Smooth muscle cell (in vitro differentiated cells): ENCODE results near the gene C1orf226. TPM values are rescaled to one million over a fixed set of nuclear protein-coding genes. Genes with fewer than 3 reads are reported as not detected.

ENCODE experiments used
- DNase-seq: peaks from one replicate; lab custom pipeline; 2025; ENCODE audit not compliant: unreplicated experiment; lab: John Stamatoyannopoulos, UW
- H2AFZ ChIP-seq: fragments of 200-600 bp; sonication (generic); 2 replicates; pipeline ENCODE4 v1.6.0; 2016; ENCODE audit warnings: antibody characterized with exemption, low read depth, mild to moderate bottlenecking
- H3F3A ChIP-seq: fragments of 200-600 bp; sonication (generic); 2 replicates; pipeline ENCODE4 v1.6.0; 2017; ENCODE audit warnings: antibody characterized with exemption, low read depth
- H3K27ac ChIP-seq: fragments of 200-600 bp; sonication (generic); 2 replicates; pipeline ENCODE4 v1.5.1; 2016; ENCODE audit warnings: low read depth, mild to moderate bottlenecking
- H3K27me3 ChIP-seq: fragments of 200-600 bp; sonication (generic); 2 replicates; pipeline ENCODE4 v1.6.1; 2016; ENCODE audit warnings: low read depth, mild to moderate bottlenecking
- H3K36me3 ChIP-seq: fragments of 200-600 bp; sonication (generic); 2 replicates; pipeline ENCODE4 v1.5.1; 2016; ENCODE audit warnings: low read depth
- H3K4me1 ChIP-seq: fragments of 200-600 bp; sonication (generic); 2 replicates; pipeline ENCODE4 v1.5.1; 2016; ENCODE audit warnings: low read depth
- H3K4me2 ChIP-seq: fragments of 200-600 bp; sonication (generic); 2 replicates; pipeline ENCODE4 v1.6.0; 2016; ENCODE audit warnings: mild to moderate bottlenecking
- H3K4me3 ChIP-seq: fragments of 200-600 bp; sonication (generic); 2 replicates; pipeline ENCODE4 v1.5.1; 2016; ENCODE audit warnings: mild to moderate bottlenecking
- H3K79me2 ChIP-seq: fragments of 200-600 bp; sonication (generic); 2 replicates; pipeline ENCODE4 v1.6.0; 2016; ENCODE audit warnings: low read depth, mild to moderate bottlenecking
- H3K9ac ChIP-seq: fragments of 200-600 bp; sonication (generic); 2 replicates; pipeline ENCODE4 v1.6.0; 2016; ENCODE audit warnings: low read depth
- H3K9me3 ChIP-seq: fragments of 200-600 bp; sonication (generic); replicated peaks from 2 replicates; pipeline ENCODE4 v1.5.1; 2016; ENCODE audit warnings: low read depth
- H4K20me1 ChIP-seq: fragments of 200-600 bp; sonication (generic); 2 replicates; pipeline ENCODE4 v1.6.0; 2016; ENCODE audit warnings: low read depth
- WGBS: methylation state at CpG from one replicate; pipeline ENCODE4 v1.1.7; 2016; ENCODE audit warnings: low lambda C conversion rate; 5-methylcytosine and 5-hydroxymethylcytosine counted together
- polyA plus RNA-seq: library from polyadenylated mRNA; unstranded; fragments of >200 nt; fragmentation: Nextera tagmentation; extraction: Ambion mirVana; gene quantifications from 2 replicates; pipeline ENCODE4 v1.2.1, GENCODE V29; 2016
- total RNA-seq: library from RNA; depleted of rRNA; stranded (reverse); fragments of >200 nt; gene quantifications from 2 replicates; pipeline ENCODE4 v1.2.3, GENCODE V29; 2014
- TF ChIP-seq, protein P1 (sequence below): fragments of 200-600 bp; sonication (generic); IDR thresholded peaks from 2 replicates; pipeline ENCODE4 v1.5.1; 2017; ENCODE audit warnings: borderline replicate concordance, mild to moderate bottlenecking, antibody characterized with exemption; ENCODE audit not compliant: insufficient read depth, poor library complexity, severe bottlenecking

Gene C1orf226
- total and polyA plus RNA-seq, 2 experiments from 2014 or later = 0.39 to 1.2 TPM

DNA sequence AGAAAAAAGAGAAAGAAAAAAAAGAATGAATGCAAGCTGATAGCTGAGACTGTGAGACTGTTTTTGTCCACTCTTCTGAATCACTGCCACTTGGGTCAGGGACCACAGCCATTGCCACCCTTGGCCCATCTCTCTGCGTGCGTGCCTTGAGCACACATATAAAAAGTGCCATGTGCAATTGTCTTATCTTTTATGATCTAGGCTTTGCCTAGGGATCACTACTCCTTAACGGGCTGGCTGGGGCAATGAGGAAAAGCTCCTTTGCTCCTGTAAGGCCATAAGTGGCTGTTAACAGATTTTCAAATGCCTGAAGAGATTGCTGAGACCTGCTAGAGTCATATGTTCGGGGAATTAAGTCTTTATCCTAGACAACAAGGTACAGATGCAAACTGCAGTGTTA is 13.1 kb upstream of the C1orf226 start:
- Histone ChIP-seq H3K9me3 (no peaks in the 10 kb centered on the region), H3F3A (no peaks in the 10 kb centered on the region), H3K4me2 (no peak overlapping the region), H3K4me1 (no peaks in the 10 kb centered on the region), H3K27ac (no peak overlapping the region), H4K20me1 (no peaks in the 10 kb centered on the region), H3K36me3 (no peaks in the 10 kb centered on the region), H3K9ac (no peak overlapping the region), H3K27me3 (no peaks in the 10 kb centered on the region), H3K79me2 (no peaks in the 10 kb centered on the region), H3K4me3 (no peak overlapping the region), H2AFZ (no peak overlapping the region)
- TF ChIP-seq, protein P1, sequence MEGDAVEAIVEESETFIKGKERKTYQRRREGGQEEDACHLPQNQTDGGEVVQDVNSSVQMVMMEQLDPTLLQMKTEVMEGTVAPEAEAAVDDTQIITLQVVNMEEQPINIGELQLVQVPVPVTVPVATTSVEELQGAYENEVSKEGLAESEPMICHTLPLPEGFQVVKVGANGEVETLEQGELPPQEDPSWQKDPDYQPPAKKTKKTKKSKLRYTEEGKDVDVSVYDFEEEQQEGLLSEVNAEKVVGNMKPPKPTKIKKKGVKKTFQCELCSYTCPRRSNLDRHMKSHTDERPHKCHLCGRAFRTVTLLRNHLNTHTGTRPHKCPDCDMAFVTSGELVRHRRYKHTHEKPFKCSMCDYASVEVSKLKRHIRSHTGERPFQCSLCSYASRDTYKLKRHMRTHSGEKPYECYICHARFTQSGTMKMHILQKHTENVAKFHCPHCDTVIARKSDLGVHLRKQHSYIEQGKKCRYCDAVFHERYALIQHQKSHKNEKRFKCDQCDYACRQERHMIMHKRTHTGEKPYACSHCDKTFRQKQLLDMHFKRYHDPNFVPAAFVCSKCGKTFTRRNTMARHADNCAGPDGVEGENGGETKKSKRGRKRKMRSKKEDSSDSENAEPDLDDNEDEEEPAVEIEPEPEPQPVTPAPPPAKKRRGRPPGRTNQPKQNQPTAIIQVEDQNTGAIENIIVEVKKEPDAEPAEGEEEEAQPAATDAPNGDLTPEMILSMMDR = no peak
- DNase-seq = no peak
- WGBS = 71% methylated on average over 4 of the region's 4 CpGs

DNA sequence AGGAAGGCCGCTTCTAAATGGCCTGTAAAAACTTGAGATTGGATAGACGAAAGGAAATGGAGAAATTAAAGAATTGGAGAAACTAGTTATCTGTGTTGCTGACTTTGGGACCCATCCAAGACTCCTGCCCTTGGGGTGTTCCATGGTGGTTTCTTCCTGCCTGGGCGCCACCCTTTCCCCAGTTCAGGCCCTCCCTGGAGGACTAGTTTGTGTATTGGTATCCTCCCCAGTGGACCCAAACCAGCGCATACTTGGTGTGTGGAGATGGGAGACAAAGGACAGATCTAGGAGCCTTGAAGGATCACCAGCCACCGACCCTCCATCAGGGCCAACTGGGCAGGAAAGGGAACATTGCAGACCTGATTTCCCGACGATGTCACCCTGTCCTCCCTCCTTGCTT is 12.0 kb upstream of the C1orf226 start:
- H3K4me2 ChIP-seq = no peak overlapping the region

DNA sequence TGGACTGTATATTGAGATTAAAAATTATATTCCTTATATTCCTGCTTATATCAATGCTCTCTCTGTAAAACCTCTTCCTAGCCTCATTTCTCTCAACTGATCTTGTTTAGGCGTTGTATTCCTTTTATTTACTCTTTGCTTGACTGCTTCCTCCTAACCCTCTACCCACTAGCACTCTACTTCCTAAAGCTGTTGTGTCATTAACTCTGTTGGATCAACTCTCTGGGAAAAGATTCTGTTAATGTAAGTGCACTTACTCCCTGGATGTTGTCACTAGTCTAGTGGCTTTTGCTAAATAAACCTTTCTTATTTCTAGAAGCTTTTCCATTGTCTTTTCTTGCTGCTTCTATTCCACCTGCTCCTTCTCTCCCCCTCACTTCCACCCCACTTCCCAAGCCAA is 11.4 kb upstream of the C1orf226 start:
- WGBS = 100% methylated on average over 1 of the region's 1 CpG

More for the DNA sequence above, 12.0 kb upstream of the C1orf226 start:
- TF ChIP-seq, protein P1 = no peak
- no peaks in the 10 kb centered on the region for H3K9me3 ChIP-seq
- no peak overlapping the region for H3K4me3 ChIP-seq
- H3K36me3 ChIP-seq = no peaks in the 10 kb centered on the region
- H3K79me2 ChIP-seq = no peaks in the 10 kb centered on the region
- no peak for DNase-seq
- WGBS = 91% methylated on average over 7 of the region's 7 CpGs
- H4K20me1 ChIP-seq = no peaks in the 10 kb centered on the region
- no peak overlapping the region for H3K9ac ChIP-seq
- no peak overlapping the region for H3K27ac ChIP-seq
- no peaks in the 10 kb centered on the region for H3F3A ChIP-seq
- no peak overlapping the region for H2AFZ ChIP-seq
- H3K4me1 ChIP-seq = no peaks in the 10 kb centered on the region
- H3K27me3 ChIP-seq = no peaks in the 10 kb centered on the region

DNA sequence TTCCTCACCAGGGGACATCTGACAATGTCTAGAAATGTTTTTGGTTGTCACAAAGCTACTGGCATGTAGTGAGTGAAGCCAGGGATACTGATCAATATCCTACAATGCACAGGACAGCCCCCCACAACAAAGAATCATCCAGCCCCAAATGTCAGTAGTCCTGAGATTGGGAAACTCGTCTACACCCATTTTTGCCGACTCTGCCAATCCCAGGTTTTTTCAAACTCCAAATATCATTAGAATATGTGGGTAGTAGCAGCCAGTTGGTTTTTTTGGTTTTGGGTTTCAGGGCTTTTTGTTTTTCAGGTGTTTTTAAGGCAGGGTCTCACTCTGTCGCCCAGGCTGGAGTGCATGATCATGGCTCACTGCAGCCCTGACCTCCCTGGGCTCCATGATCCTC is 10.8 kb upstream of the C1orf226 start:
- TF ChIP-seq, protein P1 = no peak
- Histone ChIP-seq H3K9ac (no peak overlapping the region), H3F3A (no peaks in the 10 kb centered on the region), H4K20me1 (no peaks in the 10 kb centered on the region), H3K27ac (no peak overlapping the region), H3K9me3 (no peaks in the 10 kb centered on the region), H2AFZ (no peak overlapping the region), H3K27me3 (no peaks in the 10 kb centered on the region), H3K36me3 (no peaks in the 10 kb centered on the region), H3K4me3 (no peak overlapping the region), H3K4me2 (no peak overlapping the region), H3K79me2 (no peaks in the 10 kb centered on the region), H3K4me1 (no peaks in the 10 kb centered on the region)
- no peak for DNase-seq
- WGBS = 96% methylated on average over 3 of the region's 3 CpGs

More for the DNA sequence above, 11.4 kb upstream of the C1orf226 start:
- TF ChIP-seq, protein P1 = no peak
- Histone ChIP-seq H3K79me2 (no peaks in the 10 kb centered on the region), H3K4me1 (no peaks in the 10 kb centered on the region), H3K27me3 (no peaks in the 10 kb centered on the region), H3K27ac (no peak overlapping the region), H3K36me3 (no peaks in the 10 kb centered on the region), H3F3A (no peaks in the 10 kb centered on the region), H3K9me3 (no peaks in the 10 kb centered on the region), H3K4me3 (no peak overlapping the region), H3K4me2 (no peak overlapping the region), H3K9ac (no peak overlapping the region), H2AFZ (no peak overlapping the region), H4K20me1 (no peaks in the 10 kb centered on the region)
- no peak for DNase-seq
